Thyroid gland (tissue), 4 donors: ENCODE results near the gene NDUFV3.
"Not testable (repeated sequence)": the region's sequence is repeated elsewhere in the genome, so short reads cannot be mapped to it uniquely, and the experiment has no call there.

Experiments
- POLR2A ChIP-seq, 2 donors: fragments of 450-650 bp; IDR thresholded peaks; one replicate each; pipeline ENCODE4 v1.6.1; 2017; ENCODE audit warnings: antibody characterized with exemption in 2 of 2, mild to moderate bottlenecking in 2 of 2, moderate library complexity in 1 of 2
- TF ChIP-seq, protein P1 (sequence below), 6 experiments: fragments of 200-600 bp in 3 of 6; fragments of 450-650 bp in 3 of 6; sonication (generic) in 3 of 6; IDR thresholded peaks; one replicate each; pipeline ENCODE4 v1.5.1; 2016 to 2019; ENCODE audit warnings: antibody characterized with exemption in 6 of 6, mild to moderate bottlenecking in 2 of 6, inconsistent platforms in 1 of 6, moderate library complexity in 1 of 6

DNA sequence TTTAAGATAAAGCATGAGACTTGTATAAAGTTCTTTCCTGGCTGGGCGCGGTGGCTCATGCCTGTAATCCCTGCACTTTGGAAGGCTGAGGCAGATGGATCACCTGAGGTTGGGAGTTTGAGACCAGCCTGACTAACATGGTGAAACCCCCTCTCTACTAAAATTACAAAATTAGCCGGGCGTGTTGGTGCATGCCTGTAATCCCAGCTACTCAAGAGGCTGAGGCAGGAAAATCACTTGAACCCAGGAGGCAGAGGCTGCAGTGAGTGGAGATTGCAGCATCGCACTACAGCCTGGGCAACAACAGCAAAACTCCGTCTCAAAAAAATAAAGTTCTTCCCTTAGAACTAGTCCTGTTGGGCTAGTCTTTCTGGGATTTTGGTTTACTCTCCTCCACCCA, 18.8 kb downstream of the NDUFV3 start:
- TF ChIP-seq, protein P1, sequence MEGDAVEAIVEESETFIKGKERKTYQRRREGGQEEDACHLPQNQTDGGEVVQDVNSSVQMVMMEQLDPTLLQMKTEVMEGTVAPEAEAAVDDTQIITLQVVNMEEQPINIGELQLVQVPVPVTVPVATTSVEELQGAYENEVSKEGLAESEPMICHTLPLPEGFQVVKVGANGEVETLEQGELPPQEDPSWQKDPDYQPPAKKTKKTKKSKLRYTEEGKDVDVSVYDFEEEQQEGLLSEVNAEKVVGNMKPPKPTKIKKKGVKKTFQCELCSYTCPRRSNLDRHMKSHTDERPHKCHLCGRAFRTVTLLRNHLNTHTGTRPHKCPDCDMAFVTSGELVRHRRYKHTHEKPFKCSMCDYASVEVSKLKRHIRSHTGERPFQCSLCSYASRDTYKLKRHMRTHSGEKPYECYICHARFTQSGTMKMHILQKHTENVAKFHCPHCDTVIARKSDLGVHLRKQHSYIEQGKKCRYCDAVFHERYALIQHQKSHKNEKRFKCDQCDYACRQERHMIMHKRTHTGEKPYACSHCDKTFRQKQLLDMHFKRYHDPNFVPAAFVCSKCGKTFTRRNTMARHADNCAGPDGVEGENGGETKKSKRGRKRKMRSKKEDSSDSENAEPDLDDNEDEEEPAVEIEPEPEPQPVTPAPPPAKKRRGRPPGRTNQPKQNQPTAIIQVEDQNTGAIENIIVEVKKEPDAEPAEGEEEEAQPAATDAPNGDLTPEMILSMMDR (IDR thresholded peaks at IDR 0.05), result not testable (repeated sequence)
- not testable (repeated sequence) for TF ChIP-seq POLR2A (IDR thresholded peaks at IDR 0.05)
